Lower leg skin (tissue), 3 donors: Measurements from ENCODE around the gene HYAL2.
"Not testable (repeated sequence)": the region's sequence is repeated elsewhere in the genome, so short reads cannot be mapped to it uniquely, and the experiment has no call there.

ENCODE experiments used
- POLR2A ChIP-seq, 2 donors: fragments of 450-650 bp; IDR thresholded peaks; one replicate each; pipeline ENCODE4 v1.6.1; 2016 to 2017; ENCODE audit warnings: antibody characterized with exemption in 2 of 2, mild to moderate bottlenecking in 1 of 2, moderate library complexity in 1 of 2
- TF ChIP-seq, protein P1 (sequence below), 3 donors: fragments of 450-650 bp; IDR thresholded peaks; one replicate each; pipeline ENCODE4 v1.5.1; 2016; ENCODE audit warnings: antibody characterized with exemption in 3 of 3, mild to moderate bottlenecking in 3 of 3, moderate library complexity in 2 of 3

DNA sequence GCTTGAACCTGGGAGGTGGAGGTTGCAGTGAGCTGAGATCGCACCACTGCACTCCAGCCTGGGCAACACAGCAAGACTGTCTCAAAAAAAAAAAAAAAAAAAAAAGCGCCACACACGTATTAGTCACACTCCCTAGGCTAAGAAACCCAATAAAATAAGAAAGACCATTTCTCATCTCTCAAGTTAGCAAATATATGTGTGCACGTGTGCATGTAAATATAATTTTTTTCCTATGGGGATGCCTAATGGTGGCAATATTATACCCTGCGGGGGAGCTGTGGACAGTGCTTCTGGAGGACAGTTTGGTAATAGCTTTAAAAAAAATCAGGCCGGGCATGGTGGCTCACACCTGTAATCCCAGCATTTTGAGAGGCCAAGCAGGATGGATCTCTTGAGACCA lies 38.4 kb downstream of the HYAL2 start:
- TF ChIP-seq, protein P1, sequence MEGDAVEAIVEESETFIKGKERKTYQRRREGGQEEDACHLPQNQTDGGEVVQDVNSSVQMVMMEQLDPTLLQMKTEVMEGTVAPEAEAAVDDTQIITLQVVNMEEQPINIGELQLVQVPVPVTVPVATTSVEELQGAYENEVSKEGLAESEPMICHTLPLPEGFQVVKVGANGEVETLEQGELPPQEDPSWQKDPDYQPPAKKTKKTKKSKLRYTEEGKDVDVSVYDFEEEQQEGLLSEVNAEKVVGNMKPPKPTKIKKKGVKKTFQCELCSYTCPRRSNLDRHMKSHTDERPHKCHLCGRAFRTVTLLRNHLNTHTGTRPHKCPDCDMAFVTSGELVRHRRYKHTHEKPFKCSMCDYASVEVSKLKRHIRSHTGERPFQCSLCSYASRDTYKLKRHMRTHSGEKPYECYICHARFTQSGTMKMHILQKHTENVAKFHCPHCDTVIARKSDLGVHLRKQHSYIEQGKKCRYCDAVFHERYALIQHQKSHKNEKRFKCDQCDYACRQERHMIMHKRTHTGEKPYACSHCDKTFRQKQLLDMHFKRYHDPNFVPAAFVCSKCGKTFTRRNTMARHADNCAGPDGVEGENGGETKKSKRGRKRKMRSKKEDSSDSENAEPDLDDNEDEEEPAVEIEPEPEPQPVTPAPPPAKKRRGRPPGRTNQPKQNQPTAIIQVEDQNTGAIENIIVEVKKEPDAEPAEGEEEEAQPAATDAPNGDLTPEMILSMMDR (IDR thresholded peaks at IDR 0.05): not testable (repeated sequence)
- not testable (repeated sequence) for TF ChIP-seq POLR2A (IDR thresholded peaks at IDR 0.05)
